T-helper 22 cell (primary cell): ENCODE data around the gene GABRP.
"Not testable (repeated sequence)": the region's sequence is repeated elsewhere in the genome, so short reads cannot be mapped to it uniquely, and the experiment has no call there.

Experiments used
- DNase-seq: peaks from one replicate; pipeline ENCODE4 v3.0.0-alpha.2; 2020; ENCODE audit warnings: low read depth

GABRP gene, protein sequence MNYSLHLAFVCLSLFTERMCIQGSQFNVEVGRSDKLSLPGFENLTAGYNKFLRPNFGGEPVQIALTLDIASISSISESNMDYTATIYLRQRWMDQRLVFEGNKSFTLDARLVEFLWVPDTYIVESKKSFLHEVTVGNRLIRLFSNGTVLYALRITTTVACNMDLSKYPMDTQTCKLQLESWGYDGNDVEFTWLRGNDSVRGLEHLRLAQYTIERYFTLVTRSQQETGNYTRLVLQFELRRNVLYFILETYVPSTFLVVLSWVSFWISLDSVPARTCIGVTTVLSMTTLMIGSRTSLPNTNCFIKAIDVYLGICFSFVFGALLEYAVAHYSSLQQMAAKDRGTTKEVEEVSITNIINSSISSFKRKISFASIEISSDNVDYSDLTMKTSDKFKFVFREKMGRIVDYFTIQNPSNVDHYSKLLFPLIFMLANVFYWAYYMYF

DNA sequence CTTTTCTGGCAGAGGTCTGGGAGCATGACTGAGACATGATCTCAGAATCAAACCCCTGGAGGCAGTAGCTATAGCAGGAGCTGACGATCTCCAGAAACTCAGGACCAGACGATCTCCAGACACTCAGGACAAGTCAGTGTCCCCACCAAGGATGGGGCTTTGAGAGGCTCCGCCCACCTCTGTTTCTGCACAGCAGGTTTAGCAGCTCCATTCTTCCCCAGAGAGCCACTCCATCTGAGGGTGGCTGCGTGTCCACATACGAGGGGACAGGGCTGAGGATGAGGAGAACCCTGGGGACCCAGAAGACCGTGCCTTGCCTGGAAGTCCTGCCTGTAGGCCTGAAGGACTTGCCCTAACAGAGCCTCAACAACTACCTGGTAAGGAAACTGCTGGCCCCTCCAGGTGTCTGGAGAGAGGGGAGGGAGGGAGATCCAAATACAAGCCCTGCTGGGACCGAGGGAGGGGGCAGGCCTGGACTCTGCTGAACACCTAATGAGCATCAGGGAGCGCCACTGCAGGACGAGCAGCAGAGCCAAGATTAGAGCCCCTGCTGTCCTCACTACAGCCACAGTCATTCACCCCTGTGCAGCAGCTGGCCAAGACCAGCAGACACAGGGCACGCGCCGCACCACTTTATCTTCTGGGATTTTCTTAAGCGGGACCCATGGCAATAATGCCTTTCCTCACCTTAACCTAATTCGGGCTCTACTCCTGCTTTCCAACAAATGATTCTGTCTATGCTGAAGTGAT is at the start of gene GABRP:
Gene GABRP, plus strand, starts transcription at position 228 of the 750 bp plus-strand sequence. CDS start 4,891 bp downstream, outside the sequence.
- no peak for DNase-seq

DNA sequence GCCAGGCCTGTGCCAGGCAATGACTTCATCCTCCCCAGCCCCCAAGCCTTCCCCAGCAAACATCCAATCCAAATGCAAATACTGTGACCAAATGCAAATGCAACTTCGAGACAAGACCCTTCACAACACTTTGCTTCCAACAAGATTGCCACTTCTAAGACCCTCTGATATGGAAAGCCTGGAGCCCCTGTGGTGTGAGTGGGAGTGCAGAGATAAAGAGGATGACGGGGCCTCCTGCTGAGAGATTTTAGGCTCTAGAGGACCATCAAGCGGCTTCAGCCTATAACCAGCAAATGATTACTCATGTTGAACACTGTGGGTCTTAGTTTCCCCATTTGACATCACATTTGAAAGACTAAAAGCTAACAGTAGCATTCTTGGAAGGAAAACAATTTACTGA is 46.6 kb upstream of the GABRP start:
- no peak for DNase-seq

DNA sequence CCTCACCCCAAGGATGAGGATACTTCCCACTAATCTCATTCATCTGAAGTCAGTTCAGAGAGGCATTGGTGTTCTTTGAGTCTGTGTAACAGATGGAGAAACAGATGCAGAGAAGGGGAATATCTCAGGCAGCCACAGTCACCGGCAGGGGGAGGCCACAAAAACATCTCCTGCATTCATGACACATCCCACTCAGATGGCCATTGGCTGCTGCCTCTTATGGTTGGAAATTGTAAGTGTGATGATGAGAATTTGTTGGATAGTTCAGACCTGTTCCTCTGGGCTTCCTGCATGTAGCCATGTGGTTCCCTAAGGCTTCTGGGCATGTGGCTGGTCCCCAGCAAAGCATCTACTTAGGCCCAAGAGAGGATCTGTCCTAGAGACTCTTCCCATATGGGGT is 45.9 kb upstream of the GABRP start:
- DNase-seq = no peak

DNA sequence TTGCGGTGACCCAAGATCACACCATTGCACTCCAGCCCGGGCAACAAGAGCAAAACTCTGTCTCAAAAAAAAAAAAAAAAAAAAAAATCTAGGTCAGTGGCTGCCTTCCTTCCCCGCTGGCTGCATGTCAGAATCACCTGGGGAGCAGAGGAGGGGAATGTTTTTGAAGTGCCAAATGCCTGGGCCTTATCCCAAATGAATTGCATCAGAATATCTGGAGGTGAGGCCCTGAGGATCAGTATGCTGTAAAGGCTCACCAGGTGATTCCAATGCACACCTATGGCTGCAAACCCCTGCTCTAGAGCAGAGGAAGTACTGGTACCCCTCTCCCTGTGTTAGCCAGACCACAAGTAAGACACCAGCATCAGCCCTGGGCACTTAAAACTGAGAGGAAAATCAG is 44.7 kb upstream of the GABRP start:
- no peak for DNase-seq

DNA sequence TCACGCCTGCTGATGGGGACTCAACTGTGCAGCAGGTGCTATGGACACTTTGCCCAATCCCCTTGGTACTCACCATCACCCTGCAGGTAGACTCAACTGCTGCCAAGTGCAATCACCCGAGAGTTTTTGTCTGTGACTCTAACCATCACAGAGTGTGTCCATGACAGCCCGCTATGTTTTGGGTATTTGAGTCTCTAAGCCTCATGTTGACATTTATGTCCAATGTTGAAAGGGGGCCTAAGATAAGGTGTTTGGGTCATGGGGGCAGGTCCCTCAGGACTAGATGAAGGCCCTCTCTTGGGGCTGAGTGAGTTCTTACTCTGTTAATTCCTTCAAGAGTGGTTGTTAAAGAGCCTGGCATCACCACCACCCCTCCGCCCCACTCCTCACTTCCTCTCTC is 44.1 kb upstream of the GABRP start:
- no peak for DNase-seq

DNA sequence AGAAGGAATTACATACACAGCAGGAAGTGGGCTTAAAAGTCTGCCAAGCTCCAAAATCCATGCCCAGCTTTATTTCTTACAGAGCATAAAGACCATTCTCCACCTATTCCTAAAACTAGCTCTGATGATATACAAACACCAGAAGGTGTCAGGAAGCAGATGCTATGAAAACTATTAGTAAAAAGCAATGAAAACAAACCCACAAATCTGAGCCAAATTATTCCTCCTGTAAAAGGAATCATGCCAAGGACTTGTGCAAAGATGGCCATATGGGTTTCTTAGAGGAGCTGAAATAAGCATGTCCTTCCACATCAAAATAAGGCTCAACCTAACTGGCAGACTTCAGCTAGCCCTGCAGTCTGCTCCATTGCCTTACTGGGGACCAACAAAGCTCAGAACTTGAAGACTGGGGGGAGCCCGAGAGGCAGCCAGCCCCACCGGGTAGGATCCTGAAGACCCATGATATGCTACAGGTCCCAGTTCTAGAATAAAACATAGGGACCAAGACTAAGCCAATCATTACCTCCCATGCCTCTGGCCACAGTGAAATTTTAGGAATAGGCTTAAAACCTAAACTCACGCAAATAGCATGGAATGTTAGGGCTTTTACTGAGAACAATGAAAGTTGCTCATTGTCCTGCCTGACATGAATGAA is 42.8 kb upstream of the GABRP start:
- no peak for DNase-seq

DNA sequence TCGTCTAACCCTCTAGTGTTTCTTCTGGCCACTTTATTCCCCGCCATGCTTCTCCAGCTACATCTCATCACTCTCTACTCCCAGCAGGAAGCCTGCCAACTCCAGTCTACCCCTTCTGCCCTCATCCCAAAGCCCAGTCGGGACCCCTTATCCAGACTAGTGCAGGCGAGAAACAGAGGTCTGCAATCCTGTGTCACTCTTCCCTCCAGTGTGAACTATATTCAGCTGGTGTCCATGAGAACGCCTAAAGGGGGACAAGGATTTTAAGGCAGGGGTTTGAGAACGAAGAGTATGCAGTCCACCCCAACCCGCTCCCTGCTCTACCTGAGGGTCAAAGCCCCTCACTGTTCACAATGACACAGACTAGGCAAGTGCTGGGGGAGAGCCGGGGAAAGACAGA is 41.7 kb upstream of the GABRP start:
- DNase-seq = no peak

DNA sequence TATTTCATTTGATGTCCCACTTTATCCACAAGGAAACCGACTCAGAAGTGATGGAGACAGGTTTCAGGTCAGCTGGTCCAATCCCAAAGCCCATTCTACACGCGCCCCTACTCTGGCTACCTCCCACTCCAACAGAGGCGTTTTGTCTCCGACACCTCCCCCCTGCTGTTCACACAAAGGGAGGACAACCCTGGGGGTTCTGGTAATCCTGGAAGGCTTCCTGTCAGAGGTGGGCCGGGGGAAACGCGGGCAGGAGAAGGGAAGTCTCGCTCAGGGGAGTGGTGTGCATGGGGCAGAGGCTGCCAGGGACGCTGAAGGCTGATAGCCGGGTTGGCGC is 39.7 kb upstream of the GABRP start:
- no peak for DNase-seq

DNA sequence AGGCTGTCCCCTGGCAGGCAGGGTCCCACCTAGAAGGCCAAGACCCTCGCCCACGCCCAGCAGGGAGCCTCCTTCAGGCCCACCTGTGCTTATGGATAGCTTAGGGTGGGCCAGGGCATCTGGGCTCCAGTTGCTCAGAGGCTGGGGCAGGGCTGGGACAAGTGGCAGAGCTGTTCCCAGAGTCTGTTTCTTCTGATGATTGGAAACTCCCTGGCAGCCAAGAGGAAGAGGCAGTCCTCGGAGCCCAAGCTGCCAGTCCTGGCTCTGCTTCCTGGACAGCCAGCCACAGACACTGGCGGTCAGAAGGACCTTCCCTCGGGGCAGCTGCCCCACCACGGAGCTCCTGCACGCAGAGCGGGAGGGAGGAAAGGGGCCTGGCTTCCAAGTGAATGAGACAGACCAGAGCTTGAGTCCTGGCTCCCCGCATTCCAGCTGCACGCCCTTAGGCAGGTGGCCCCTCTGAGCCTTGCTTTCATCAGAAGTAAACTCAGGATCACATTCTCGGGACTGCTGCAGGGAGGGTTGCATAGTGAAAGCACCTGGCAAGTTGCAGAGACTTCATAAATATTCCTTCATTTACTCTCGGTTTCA is 37.9 kb upstream of the GABRP start:
- DNase-seq = no peak

DNA sequence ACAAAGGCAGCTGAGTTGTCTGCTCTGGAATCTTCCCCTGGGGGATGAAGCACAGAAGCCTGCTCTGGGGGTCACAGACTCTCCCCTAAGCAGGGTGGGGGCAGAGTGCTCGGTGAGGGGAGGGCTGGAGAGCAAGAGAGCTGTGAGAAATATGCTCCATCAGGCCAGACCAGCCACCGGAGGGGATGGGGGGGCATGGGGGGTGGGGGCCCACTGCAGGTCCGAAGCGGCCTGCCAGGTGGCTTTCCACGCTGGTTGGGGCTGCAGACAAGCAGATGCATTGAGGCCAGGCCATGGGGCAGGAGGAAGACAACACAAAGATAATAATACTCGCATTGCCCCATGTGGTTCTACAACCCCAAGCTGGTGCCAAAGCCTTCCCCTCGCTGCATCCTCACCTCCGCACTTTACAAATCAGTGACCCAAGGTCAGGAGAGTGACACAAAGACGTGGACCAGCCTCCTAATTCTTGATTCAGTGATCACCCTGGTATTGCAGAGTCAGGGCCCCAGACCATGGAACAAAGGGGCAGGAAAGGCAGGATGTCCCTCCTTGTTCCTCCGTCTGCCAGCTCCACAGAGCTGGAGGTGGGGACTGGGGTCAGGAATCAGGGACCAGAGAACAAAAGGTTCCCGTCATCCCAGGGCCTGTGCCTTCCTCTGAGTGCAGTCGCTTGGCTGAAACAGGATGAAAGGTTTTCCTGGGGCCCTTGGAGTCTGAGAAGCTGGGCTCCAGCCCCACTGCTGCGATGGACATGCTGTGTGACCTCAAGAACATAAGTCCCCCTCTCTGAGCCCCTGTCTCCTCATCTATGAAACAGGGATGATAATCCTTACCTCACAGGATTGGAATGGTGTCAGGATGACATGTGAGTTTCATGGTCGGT is 37.2 kb upstream of the GABRP start:
- DNase-seq = no peak

DNA sequence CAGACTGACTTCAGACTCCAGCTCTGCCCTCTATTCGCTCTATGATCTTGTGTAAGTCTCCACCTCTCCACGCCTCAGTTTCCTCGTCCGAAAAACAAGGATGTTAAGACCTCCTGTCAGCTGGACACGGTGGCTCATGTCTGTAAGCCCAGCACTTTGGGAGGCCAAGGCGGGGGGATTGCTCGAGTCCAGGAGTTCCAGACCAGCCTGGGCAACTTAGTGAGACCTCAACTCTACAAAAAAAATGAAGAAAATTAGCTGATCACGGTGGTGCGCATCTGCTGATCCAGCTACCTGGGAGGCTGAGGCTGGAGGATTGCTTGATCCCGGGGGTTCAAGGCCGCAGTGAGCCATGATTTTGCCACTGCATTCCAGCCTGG is 36.6 kb upstream of the GABRP start:
- no peak for DNase-seq

DNA sequence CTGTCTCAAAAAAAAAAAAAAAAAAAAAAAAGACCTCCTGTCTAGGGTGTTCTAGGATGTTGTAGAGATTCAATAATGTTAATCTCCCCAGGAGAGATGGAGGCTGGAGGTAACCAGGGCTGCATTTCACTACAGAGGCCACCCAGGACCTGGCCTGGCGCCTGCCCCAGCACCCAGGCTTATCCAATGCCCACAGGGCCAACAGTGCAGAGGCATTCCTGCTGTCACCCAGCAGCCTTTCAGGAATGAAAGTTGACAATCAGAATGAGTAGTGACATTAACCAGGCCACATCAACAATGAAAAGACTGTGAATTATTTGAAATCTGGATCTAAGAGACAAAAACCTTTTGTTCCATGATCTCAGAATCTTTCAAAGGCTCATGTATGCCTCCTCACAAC is 36.2 kb upstream of the GABRP start:
- no peak for DNase-seq

DNA sequence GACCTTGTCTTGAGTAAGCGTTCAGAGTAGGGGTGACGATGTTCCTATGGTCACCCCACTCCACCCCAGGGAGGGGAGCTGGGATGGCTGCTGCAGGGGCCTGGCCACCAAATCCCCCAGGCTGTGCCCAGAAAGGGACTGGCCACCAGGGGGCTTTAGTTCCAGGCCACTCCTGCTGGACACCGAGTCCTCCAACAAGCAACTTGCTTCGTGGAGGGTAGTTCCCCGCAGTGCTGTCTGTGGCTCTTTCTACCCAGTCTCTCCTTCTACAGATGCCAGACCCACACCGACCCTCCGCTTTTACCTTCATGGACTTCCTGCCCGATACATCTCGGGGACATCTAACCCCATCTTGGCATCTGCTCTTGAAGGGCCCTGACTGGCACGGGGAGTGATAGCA is 35.7 kb upstream of the GABRP start:
- DNase-seq = no peak

DNA sequence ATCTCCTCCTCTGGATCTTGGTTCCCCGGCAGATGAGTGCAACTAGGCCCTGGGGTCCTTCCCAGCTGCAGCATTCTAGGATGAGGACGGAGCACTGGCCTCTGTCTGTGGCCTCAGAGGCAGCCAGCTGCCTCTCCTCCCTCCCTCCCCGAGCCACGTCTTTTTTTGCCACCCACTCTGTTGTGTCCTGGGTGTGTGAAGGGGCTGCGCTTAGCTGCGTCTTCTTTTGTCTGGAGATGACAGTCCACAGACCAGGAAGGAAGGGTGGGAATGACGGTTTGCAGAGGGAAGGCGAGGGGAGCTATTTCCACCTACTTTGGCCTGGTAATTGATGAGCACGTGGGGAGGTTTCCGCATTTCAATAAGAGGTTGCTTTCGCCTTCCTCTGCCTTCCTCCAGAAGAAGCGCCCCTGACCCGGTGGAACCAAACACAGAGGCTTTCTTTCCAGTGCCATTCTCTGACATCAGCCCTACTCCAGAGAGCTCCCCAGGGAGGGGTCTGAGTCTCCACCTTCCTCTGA is 34.5 kb upstream of the GABRP start:
- DNase-seq = no peak

DNA sequence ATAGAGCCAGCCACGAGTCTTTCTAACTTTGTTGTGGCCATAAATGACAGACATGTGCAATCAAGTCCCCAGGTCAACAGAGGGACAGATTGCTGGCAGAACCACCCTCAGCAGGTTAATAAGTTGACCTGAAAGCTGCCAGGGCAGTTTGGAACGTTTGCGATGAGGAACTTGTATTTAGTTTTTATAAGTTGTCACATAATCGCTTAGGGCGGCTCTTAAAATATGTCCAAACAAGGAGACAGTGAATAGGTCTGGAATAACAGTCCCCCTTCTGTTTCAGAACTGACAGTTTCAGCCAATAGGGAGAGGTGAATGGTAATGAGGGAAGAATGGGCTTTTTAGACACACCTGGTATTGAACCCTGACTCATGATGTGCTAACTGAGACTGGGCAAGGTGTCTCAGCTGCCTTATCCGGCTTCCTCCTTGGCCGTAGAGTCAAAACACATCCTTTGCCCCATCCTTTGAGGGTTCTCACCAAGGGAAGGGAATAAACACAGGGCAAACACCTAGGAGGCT is 33.6 kb upstream of the GABRP start:
- no peak for DNase-seq

DNA sequence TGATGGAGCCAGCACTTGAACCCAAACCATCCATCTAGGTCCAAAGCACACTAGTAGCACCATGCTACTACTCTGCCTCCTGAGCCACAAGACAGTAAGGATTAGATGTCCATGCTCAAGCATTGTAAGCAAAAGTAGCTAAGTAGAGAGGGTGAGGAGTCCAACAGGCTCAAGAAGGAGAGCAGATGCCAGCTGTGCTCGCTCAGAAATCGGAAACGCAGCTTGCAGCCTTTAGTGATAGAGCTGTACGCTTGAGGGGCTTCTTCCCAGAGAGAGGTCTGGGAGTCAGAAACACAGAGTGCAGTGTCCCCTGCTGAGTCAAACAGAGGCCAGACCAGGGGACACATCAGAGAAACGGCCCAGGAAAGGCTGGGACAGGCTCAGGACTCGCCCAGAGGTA is 32.7 kb upstream of the GABRP start:
- DNase-seq = no peak

DNA sequence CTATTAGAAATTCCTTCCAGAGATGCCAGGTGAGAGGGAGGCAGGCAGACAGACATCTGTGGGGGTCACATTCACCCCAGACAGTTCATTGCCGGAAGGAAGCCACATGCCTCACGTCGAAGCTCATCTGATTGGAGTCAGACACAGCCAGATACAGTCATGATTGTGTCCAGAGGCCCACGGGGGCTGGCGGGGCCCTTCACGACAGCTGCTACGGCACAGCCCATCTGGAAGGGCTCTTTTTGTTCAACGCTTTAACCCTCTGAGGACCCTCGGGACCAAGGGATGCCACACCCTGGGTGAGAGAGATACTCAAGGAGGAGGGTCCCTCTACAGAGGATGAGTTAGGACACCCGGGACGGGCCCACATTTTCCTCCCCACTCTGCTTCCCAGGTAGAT is 31.9 kb upstream of the GABRP start:
- DNase-seq = no peak

DNA sequence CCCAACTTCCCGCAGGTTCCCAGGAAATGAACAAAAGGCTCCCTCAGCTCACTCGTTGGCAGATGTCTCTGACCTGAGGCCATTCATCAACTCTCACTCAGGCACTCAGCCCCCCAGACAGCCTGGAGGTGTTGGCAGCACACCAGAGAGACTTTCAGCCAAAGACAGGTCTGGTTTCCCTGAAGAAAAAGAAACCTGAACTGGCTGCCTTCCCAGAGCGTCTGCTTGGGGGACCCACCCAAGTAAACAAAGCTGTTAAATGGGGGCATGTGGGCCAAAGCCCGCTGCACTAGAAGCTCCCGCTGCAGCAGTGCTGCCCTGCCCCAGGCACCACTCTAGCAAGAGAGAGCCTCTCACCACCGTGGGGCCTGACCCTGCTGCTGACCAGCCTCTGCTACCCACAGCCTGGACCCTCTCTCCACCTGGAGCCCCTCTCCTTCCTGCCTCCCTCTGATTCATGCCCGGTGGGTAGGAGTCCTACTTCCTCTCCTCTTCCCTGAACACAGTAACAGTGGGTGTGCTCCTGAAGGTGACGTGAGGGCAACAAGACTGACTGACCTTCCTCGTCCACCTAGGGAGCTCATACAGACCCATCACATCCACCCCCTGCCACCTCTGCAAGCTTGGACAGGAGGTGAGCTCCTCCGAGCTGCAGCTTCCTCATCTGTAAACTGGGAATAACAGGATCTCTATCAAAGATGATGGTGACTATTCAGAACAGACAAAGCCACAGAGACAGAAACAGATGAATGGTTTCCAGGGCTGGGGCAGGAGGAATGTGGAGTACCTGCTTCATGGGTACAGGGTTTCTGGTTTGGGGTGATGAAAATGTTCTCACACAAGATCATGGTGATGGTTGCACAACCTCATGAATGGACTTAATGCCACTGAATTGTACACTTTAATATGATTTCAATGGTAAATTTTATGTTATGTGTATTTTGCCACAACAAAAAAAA is 31.0 kb upstream of the GABRP start:
- no peak for DNase-seq

DNA sequence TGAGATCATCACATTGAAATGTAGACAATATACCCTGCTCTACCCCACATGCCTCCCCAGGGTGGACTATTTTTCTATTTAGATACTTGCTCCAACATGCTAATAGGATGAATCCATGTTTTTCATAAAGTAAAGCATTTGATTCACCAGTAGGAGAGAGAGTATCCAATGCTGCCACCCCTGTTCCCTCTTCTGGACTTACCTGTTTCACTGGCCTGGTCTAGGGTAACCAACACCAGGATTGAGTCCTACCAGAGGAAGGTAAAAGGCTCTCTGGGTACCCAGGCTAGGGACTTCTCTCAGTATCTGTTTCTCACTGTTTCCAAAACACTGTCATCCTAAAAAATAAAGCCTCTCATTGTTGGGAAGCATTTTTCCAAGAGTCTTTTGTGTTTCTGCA is 30.2 kb upstream of the GABRP start:
- DNase-seq = no peak

DNA sequence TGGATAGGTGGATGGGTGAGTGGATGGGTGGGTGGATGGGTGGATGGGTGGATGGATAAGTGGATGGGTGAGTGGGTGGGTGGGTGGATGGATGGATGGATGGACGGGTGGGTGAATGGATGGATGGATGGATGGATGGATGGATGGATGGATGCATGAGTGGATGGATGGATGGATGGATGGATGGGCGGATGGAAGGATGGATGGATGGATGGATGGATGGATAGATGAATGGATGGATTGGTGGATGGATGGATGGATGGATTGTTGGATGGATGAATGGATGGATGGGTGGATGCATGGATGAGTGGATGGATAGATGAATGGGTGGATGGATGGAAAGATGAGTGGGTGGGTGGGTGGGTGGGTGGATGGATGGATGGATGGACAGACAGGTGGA is 29.0 kb upstream of the GABRP start:
- not testable (repeated sequence) for DNase-seq
